Stimulated activated CD8-positive, alpha-beta memory T cell treated with anti-CD3 and anti-CD28 coated beads, Interleukin-2, amount 100 ng/mL, for 48 hours (primary cell): Measurements from ENCODE around the gene CALY.
"Not testable (repeated sequence)": the region's sequence is repeated elsewhere in the genome, so short reads cannot be mapped to it uniquely, and the experiment has no call there.

Experiments
- DNase-seq, 2 donors: peaks; one replicate each; pipeline ENCODE4 v3.0.0-alpha.2; 2020; ENCODE audit warnings: low read depth in 2 of 2

Gene CALY, protein sequence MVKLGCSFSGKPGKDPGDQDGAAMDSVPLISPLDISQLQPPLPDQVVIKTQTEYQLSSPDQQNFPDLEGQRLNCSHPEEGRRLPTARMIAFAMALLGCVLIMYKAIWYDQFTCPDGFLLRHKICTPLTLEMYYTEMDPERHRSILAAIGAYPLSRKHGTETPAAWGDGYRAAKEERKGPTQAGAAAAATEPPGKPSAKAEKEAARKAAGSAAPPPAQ

DNA sequence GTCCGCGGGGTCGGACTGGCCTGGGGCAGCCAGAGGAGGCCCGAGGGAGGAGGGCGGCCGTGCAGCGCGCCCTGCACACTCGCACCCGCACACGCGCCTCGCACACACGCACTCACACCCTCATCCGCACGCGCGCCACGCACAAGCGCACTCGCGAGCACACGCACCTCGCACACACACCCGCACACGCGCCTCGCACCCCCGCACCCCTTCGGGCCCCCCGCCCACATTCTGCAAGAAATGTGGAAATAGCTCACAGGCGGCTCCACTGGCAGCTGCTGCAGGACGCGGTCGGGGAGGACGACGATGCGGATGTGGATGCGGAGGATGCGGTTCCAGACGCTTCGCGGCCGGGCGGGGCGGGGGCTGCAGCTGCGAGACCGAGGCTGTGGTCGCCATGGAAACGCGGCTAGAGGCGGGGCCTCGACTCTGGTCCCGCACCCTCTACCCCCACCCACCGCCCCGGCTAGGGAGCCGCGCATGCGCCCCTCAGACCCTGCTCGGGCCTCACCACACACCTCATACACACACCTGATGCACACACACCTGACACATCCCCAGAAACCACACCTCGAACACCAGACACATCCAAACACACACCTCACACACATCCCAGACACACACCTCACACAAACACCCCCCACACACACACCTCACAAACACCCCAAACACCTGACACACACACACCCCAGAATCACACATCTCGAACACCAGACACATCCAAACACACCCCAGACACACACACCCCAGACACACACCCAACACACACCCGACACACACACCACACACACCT, at the start of gene CALY:
TSS of gene CALY (minus strand) at position 320 of the 793 bp plus-strand sequence. CDS start 7,907 bp downstream, outside the sequence.
- DNase-seq, result peak in 1 of 2 donors; percentile 43

GRCh38 chr10:133385214-133385613, 48.5 kb upstream of the CALY start:
- DNase-seq, result no peak

DNA sequence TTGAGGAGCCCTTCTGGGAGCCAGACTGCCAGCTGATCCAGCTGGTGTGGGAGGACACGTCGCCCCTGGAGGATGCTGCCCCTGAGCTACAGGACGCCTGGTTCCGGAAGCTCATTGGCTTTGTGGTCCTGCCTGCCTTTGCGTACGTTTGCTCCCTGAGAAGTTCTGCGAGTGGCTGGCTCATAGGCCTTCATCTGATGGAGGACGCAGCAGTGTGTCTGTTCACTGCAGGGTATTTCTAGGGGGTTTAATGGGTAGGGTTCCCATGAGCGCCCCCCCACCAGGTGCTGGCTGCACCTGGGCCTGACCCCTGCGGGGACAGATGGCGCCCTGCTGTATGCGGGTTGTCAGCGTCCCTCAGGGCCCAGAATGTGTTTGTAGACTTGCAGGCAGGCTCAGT, 47.4 kb upstream of the CALY start:
- DNase-seq, result no peak

DNA sequence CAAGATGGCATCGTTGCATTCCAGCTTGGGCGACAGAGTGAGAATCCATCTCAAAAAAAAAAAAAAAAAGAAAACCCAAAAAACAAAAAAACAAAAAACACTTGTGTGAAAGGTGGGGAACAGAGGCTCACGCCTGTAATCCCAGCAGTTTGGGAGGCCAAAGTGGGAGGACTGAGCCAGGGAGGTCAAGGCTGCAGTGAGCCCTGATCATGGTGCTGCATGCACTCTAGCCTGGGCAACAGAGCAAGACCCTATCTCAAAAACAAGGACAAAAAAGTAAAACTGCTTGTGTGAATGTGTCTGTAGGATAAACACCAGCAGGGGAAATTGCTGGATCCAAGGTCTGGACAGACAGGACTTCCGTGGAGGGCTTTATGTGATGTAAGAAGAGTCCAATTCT, 46.9 kb upstream of the CALY start:
- DNase-seq, result no peak

GRCh38 chr10:133381036-133381435, 44.3 kb upstream of the CALY start:
- no peak for DNase-seq

DNA sequence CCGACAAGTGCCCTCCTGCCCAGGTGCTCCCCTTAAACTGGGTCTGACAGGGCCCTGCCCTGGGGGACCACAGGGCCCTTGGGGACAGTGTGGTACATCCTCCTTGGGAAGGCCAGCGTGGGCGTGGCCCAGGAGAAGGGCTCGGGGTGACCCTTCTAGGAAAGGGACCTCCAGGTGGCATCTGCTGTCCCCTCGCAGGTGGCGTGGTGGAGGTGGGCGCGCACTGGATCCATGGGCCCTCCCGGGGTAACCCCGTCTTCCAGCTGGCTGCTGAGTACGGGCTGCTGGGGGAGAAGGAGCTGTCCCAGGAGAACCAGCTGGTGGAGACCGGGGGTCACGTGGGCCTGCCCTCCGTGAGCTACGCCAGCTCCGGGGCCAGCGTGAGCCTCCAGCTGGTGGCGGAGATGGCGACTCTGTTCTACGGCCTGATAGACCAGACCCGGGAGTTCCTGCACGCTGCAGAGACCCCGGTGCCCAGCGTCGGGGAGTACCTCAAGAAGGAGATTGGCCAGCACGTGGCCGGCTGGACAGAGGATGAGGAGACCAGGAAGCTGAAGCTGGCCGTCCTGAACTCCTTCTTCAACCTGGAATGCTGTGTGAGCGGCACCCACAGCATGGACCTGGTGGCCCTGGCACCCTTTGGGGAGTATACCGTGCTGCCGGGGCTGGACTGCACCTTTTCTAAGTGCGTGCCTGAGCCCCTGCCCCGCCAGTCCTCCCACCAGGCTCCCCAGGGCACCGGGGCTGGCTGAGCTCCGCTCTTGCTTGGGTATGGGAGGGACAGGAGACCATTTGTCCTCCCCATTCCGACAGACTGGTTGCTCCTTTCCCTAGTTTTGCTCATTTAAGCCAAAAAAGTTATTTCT, 43.3 kb upstream of the CALY start:
- no peak for DNase-seq

- peak; percentile 55 to 56 for DNase-seq
Observed at GRCh38 chr10:133379152-133379800, 42.6 kb upstream of the CALY start, which contains the start of gene PAOX. Gene PAOX (plus strand): TSS chr10:133379262. CDS start chr10:133379317, 55 bp downstream.

DNA sequence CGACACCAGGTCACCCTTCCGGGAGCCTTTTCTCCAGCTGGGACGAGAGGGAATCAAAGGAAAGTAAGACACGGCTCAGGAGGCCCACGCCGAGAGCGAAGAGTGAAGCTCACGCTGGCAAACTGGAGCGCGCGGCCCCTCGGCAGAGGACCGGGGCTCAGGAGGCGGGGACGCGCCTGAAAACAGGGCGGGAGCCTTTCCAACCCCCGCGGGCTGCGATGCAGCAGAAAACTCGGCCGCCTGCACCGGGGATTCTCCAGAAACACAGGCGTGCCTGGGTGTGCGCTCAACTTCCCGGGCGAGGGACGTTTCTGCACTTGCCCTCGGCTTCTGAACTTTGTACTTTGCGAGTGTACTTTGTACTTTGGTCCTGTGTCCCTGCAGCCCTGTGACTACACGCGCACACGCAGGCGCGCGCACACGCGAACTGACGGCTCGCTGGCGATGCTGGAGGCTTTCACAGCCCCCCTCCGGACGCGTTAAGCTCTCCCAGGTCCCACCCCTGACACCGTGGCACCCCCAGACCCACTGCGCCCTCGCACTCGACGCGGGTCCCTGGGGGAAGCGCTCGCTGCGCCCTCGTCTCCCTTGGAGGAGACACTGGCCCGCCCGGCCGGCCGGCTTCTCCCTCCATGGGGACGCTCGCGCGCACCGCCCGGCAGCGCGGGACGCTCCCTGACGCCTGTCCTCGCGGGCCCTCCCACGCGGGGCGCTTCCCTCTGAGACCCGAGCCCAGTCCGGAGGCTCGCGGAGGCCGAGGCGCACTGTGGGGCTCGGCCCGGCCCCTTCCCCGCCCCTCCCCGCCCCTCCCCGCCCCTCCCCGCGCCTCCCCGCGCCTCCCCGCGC, 41.8 kb upstream of the CALY start:
- peak; percentile 35 to 36 for DNase-seq

DNA sequence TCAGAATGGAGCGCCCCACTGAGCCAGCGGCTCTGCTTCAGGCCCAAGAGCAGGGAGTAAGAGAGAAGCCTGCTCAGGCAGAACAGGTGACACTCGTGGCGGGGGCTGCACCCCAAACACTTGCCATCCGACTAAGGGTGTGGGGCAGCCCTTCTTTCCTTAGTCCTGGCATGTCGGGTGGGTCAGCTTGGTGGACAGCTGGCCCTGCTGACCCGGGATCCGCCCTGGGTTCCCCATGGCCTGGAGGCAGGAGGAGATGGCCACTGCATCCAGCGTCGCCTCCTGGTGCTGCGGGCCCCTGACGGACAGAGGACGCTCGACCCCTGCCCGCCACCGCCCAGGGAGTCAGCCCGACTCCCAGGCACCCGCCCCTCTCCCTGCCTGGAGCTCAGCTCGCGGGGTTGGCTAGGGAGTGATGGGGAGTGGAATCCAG, 41.1 kb upstream of the CALY start:
- DNase-seq, result no peak

DNA sequence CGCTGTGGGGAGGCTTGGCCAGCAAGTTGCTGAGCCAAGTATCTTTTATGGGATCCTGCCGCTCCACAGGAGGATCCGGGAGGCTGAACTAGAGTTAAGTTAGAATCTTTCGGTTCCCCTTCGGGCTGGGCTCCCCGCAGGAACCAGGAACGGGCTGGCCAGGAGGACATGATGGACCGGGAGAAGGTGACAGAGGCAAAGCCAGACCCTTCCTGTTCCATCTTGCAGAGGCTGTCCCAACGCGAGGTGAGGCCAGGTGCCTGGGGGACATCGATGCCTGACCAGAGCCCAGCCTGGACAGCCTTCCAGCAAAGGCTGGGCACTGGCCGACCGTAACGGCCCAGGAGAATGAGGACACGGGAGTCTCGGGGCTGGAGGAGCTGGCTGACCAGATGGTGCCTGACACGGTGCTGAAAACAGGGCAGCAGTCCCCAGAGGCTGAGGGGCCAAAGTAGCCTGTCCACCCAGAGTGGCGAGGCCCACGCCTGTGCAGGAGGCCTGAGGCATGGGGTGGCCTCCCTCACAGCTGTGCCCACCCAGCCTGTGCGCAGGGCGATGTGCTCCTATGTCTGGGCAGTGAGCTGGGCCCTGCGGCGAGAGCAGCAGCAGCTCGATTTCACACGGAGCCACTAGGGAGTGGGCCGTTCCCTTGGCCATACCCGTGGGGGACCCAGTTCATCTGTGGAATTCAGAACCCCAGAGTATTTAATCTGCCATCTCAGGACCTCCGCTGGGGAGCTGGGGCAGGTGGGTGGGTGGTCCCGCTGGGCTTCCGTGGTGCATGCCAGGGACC, 40.5 kb upstream of the CALY start:
- no peak for DNase-seq

DNA sequence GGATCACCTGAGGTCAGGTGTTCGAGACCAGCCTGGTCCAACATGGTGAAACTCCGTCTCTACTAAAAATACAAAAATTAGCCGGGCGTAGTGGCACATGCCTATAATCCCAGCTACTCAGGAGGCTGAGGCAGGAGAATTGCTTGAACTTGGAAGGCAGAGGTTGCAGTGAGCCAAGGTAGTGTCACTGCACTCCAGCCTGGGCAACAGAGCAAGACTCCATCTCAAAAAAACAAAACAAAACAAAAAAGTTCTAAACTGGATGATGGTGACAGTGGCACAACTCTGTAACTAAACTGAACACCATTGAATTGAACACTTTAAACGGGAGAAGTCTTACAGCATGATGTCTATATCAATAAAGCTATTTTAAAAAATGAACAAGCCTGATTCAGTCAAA, 39.5 kb upstream of the CALY start:
- not testable (repeated sequence) for DNase-seq

GRCh38 chr10:133375357-133376115, 38.8 kb upstream of the CALY start:
- DNase-seq, result no peak

GRCh38 chr10:133373174-133374090, 36.7 kb upstream of the CALY start, which contains the start of gene ECHS1:
Gene ECHS1 (minus strand): TSS chr10:133373354. CDS start chr10:133373333, 21 bp downstream.
- DNase-seq, result peak; percentile 93 to 96

- DNase-seq, result no peak
Observed at GRCh38 chr10:133372507-133372906, 35.8 kb upstream of the CALY start.

GRCh38 chr10:133370030-133370786, 33.5 kb upstream of the CALY start:
- no peak for DNase-seq

- no peak for DNase-seq
Observed at GRCh38 chr10:133368153-133368552, 31.5 kb upstream of the CALY start.

- not testable (repeated sequence) for DNase-seq
Observed at GRCh38 chr10:133367461-133367860, 30.8 kb upstream of the CALY start.
